Measurements from ENCODE around the gene EEFSEC. TPM values are rescaled to one million over a fixed set of nuclear protein-coding genes. Genes with fewer than 3 reads are reported as not detected.

EEFSEC gene
- total and polyA plus RNA-seq, 7 experiments from 2014 or later, result 17.3 to 31.4 (median 18.3) TPM

DNA sequence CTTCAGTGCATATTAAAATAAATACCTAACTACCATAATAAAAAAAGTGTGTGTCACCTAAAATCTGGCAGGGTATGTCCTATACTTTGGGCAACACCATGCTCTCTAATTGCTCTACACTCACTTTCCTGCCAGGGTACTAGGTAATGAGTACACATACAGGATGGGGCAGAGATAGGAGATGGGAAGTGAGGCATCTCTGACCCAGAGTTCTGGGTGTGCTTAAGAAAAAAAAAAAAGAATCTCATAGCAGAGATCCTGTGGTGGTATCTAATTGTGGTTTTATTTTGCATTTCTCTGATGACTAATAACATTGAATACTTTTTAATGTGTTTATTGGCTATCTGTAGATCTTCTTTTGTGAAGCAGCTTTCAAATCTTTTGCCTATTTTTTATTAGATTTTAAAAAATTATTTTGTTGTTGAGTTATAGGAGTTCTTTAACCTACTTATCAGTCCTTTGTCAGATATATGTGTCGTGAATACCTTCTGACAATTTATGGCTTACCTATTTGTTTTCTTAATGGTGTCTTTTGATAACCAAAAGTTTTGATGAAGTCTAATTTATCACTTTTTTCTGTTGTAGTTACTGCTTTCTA lies 48.0 kb downstream of the EEFSEC start:
- Histone ChIP-seq H3K27me3 (ENCODE audit: control insufficient read depth in 2 of 2, insufficient read depth in 2 of 2, low read length in 2 of 2) (no peaks in the 10 kb centered on the region), H3K36me3 (ENCODE audit: control insufficient read depth in 2 of 3, insufficient read depth in 3 of 3, low read length in 3 of 3) (no peaks in the 10 kb centered on the region), H3K9me3 (ENCODE audit: control insufficient read depth in 2 of 3, low read length in 3 of 3) (no peaks in the 10 kb centered on the region), H3K27ac (ENCODE audit: low read depth, low read length) (no peak overlapping the region), H3K4me3 (ENCODE audit: low read length) (no peak overlapping the region), H3K4me1 (ENCODE audit: control insufficient read depth in 2 of 2, insufficient read depth in 2 of 2, low read length in 2 of 2) (no peaks in the 10 kb centered on the region)
- H3K4me1 Mint-ChIP-seq, result peaks cover 5 to 39% (median 20%) of the 10 kb centered on the region in 7 donors
- no peak overlapping the region for H3K4me3 Mint-ChIP-seq
- no peak for ATAC-seq
- no peak for DNase-seq
- H3K27ac Mint-ChIP-seq, result no peak overlapping the region
- ChIA-PET POLR2A (interaction anchor here (0.7 kb wide), 1 partner anchor 516 kb away, joined by 7 read pairs; no protein-coding TSS in a partner anchor), CTCF (no interaction called here)
- no peaks in the 10 kb centered on the region for H3K27me3 Mint-ChIP-seq
- intact Hi-C loops (cut with micrococcal nuclease), result no loop called here
- peaks cover 3 to 50% (median 12%) of the 10 kb centered on the region in 5 donors for H3K36me3 Mint-ChIP-seq
- H3K9me3 Mint-ChIP-seq, result no peaks in the 10 kb centered on the region

DNA sequence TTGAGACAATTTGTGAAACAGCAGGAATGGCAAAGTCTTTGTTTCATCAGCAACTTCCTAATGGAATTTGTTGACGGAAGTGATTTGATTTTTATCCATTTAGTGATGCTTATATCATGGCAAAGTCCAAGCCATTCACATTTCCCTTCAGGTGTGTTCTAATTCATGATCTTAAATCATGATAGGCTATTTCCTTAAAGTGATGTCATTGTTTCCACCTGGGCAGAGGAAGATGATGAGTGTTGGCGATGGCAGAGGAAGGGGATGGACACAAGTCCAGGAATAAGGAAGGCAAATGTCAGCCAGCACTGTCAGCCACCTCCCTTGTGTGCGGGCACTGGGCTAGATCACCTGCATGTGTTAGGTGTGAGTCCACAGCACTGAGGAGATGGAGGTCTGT lies 49.9 kb downstream of the EEFSEC start:
- Mint-ChIP-seq H3K4me3 (no peak overlapping the region), H3K27ac (no peak overlapping the region), H3K9me3 (no peaks in the 10 kb centered on the region), H3K36me3 (peaks cover 3 to 47% (median 16%) of the 10 kb centered on the region in 5 donors), H3K27me3 (no peaks in the 10 kb centered on the region), H3K4me1 (peaks cover 4 to 36% (median 23%) of the 10 kb centered on the region in 7 donors)
- H3K9me3 ChIP-seq (ENCODE audit: control insufficient read depth in 2 of 3, low read length in 3 of 3), result no peaks in the 10 kb centered on the region
- intact Hi-C loops (cut with micrococcal nuclease), result no loop called here
- ChIA-PET CTCF (no interaction called here), POLR2A (no interaction called here)
- H3K36me3 ChIP-seq (ENCODE audit: control insufficient read depth in 2 of 3, insufficient read depth in 3 of 3, low read length in 3 of 3), result no peaks in the 10 kb centered on the region
- DNase-seq, result no peak
- ATAC-seq, result no peak
- H3K4me1 ChIP-seq (ENCODE audit: control insufficient read depth in 2 of 2, insufficient read depth in 2 of 2, low read length in 2 of 2), result no peaks in the 10 kb centered on the region
- no peak overlapping the region for H3K27ac ChIP-seq (ENCODE audit: low read depth, low read length)
- H3K27me3 ChIP-seq (ENCODE audit: control insufficient read depth in 2 of 2, insufficient read depth in 2 of 2, low read length in 2 of 2), result no peaks in the 10 kb centered on the region
- H3K4me3 ChIP-seq (ENCODE audit: low read length), result no peak overlapping the region

DNA sequence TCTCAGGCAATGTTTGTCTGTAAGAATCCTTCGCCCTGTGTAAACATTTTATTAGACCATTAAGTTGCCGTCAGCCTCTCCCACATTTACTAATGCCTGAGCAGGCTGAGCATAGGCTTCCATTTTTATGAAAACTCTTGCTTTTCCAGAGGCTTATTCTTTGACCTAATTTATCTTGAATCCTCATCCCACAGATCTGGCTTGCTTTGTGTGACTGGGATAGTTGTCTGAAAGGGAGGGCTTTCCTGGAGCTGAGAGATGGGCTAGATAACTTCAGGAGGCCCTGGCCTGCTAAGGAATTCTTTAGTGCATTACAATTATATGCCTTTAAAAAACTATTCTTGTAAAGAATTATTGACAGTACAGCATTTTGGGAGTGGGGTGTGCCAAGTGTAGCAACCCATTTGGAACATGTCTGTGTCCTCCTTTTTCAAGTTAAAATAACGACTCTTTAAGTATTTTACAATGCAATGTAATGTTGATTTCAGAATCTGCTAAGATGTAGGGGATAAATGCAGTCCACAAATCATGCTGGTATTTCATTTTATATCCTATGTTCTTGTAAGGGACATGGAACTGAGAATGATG lies 52.4 kb downstream of the EEFSEC start:
- intact Hi-C loops (cut with micrococcal nuclease), result no loop called here
- no peaks in the 10 kb centered on the region for H3K9me3 ChIP-seq (ENCODE audit: control insufficient read depth in 2 of 3, low read length in 3 of 3)
- Mint-ChIP-seq H3K9me3 (no peaks in the 10 kb centered on the region), H3K36me3 (peaks cover under 1 to 42% (median 14%) of the 10 kb centered on the region in 5 donors), H3K27me3 (no peaks in the 10 kb centered on the region), H3K4me1 (peaks cover 0 to 40% (median 36%) of the 10 kb centered on the region in 7 donors), H3K27ac (peak overlapping the region in 1 of 9 donors; percentile 7), H3K4me3 (no peak overlapping the region)
- no peak overlapping the region for H3K27ac ChIP-seq (ENCODE audit: low read depth, low read length)
- no peak for ATAC-seq
- no peak overlapping the region for H3K4me3 ChIP-seq (ENCODE audit: low read length)
- no peak for DNase-seq
- no peaks in the 10 kb centered on the region for H3K36me3 ChIP-seq (ENCODE audit: control insufficient read depth in 2 of 3, insufficient read depth in 3 of 3, low read length in 3 of 3)
- no peaks in the 10 kb centered on the region for H3K4me1 ChIP-seq (ENCODE audit: control insufficient read depth in 2 of 2, insufficient read depth in 2 of 2, low read length in 2 of 2)
- ChIA-PET POLR2A (no interaction called here), CTCF (interaction anchor here (0.5 kb wide), 1 partner anchor 117 kb away, joined by 3 read pairs; no protein-coding TSS in a partner anchor)
- no peaks in the 10 kb centered on the region for H3K27me3 ChIP-seq (ENCODE audit: control insufficient read depth in 2 of 2, insufficient read depth in 2 of 2, low read length in 2 of 2)

DNA sequence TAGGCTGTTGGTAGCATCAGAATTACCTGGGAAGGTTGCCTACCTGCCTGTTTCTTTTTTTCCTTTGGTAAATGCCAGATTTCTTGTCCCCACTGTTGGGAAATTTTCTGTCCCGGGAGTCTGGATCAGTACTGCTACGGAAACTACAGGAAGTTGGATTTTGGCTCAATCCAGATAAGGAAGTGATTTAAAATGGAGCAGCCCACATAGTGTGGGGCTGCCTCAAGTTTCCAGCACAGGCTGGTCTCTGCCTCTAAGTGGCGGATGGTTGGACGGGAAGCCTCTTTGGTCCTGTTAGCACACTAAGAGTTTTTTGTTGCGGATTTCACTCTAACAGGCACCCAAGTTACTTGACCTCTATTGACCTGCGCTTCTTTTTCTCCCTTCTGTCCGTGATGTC lies 54.7 kb downstream of the EEFSEC start:
- no peak for DNase-seq
- H3K27ac Mint-ChIP-seq, result no peak overlapping the region
- no peaks in the 10 kb centered on the region for H3K4me1 ChIP-seq (ENCODE audit: control insufficient read depth in 2 of 2, insufficient read depth in 2 of 2, low read length in 2 of 2)
- H3K36me3 Mint-ChIP-seq, result peaks cover 0 to 32% (median 13%) of the 10 kb centered on the region in 5 donors
- no peaks in the 10 kb centered on the region for H3K36me3 ChIP-seq (ENCODE audit: control insufficient read depth in 2 of 3, insufficient read depth in 3 of 3, low read length in 3 of 3)
- no peak overlapping the region for H3K4me3 Mint-ChIP-seq
- intact Hi-C loops (cut with micrococcal nuclease), result no loop called here
- POLR2A ChIA-PET, result no interaction called here
- no peak overlapping the region for H3K27ac ChIP-seq (ENCODE audit: low read depth, low read length)
- no peaks in the 10 kb centered on the region for H3K9me3 ChIP-seq (ENCODE audit: control insufficient read depth in 2 of 3, low read length in 3 of 3)
- H3K4me3 ChIP-seq (ENCODE audit: low read length), result no peak overlapping the region
- no peak for ATAC-seq
- peaks cover 0 to 40% (median 36%) of the 10 kb centered on the region in 7 donors for H3K4me1 Mint-ChIP-seq
- no peaks in the 10 kb centered on the region for H3K27me3 ChIP-seq (ENCODE audit: control insufficient read depth in 2 of 2, insufficient read depth in 2 of 2, low read length in 2 of 2)
- CTCF ChIA-PET, result no interaction called here
- H3K27me3 Mint-ChIP-seq, result no peaks in the 10 kb centered on the region
- no peaks in the 10 kb centered on the region for H3K9me3 Mint-ChIP-seq

DNA sequence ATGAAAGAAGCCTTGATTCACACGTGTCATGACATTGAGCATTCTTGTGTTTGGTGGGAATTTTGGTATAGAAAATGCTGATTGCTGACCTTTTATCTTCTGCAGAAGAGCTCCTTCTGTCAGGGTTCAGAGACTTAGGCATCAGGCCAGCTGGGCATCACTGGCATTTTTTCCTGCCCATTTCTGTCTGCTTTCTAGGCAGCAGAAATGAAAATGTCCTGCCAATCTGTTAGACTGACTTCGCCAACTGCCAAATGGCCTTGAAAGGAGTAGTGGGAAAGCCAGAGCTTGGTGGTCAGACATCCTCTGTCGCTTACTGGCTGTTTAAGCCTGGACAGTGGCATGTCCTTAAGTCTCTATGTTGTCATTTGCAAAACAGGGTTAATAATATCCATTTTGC lies 57.4 kb downstream of the EEFSEC start:
- ATAC-seq (no peak), DNase-seq (no peak)
- Histone ChIP-seq H3K27me3 (ENCODE audit: control insufficient read depth in 2 of 2, insufficient read depth in 2 of 2, low read length in 2 of 2) (no peaks in the 10 kb centered on the region), H3K27ac (ENCODE audit: low read depth, low read length) (no peak overlapping the region), H3K9me3 (ENCODE audit: control insufficient read depth in 2 of 3, low read length in 3 of 3) (no peaks in the 10 kb centered on the region), H3K4me1 (ENCODE audit: control insufficient read depth in 2 of 2, insufficient read depth in 2 of 2, low read length in 2 of 2) (no peaks in the 10 kb centered on the region), H3K36me3 (ENCODE audit: control insufficient read depth in 2 of 3, insufficient read depth in 3 of 3, low read length in 3 of 3) (no peaks in the 10 kb centered on the region), H3K4me3 (ENCODE audit: low read length) (no peak overlapping the region)
- intact Hi-C loops (cut with micrococcal nuclease), result no loop called here
- H3K9me3 Mint-ChIP-seq, result peaks cover 0 to 2% (median 0%) of the 10 kb centered on the region in 11 donors
- no peak overlapping the region for H3K27ac Mint-ChIP-seq
- peaks cover 0 to 23% (median 9%) of the 10 kb centered on the region in 5 donors for H3K36me3 Mint-ChIP-seq
- H3K4me3 Mint-ChIP-seq, result no peak overlapping the region
- peaks cover 0 to 40% (median 33%) of the 10 kb centered on the region in 7 donors for H3K4me1 Mint-ChIP-seq
- CTCF ChIA-PET, result interaction anchor here (0.7 kb wide), 1 partner anchor 93 kb away, joined by 3 read pairs; no protein-coding TSS in a partner anchor
- POLR2A ChIA-PET, result no interaction called here
- H3K27me3 Mint-ChIP-seq, result no peaks in the 10 kb centered on the region

DNA sequence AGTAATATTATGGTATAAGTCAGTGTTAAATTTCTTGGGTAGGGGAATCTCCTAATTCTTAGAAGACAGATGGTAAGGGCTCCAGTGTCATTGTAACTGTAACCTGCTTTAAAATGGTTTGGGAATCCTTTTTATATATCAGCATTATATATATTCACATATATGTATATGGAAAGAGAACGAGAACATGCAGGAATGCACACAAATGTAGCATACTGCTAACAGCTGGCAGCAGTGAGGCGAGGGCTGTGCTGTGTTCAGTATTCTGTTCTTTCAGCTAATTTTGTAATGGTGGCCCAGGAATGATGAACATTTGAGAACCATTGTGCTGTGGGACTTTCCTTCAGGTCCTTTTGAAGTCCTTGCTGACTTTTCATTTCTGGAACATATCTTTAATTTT lies 60.8 kb downstream of the EEFSEC start:
- H3K27me3 ChIP-seq (ENCODE audit: control insufficient read depth in 2 of 2, insufficient read depth in 2 of 2, low read length in 2 of 2), result no peaks in the 10 kb centered on the region

DNA sequence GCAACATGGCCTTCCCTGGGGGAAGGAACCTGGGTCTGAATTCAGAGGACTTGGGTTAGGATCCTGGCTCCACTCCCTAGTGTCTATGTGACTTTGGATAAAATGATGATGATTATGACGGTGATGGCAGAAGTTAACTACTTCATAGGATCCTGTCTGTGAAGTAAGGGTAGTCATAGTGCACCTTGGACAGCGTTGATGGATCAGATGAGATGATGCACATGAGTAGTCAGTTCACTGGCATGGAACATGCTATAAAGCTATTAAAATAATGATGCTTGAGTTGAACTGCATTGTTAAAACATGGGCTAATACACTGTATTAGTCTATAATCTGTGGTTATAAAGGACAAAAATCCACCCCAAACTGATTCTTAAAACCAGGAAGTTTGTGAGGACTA lies 62.0 kb downstream of the EEFSEC start:
- DNase-seq (no peak), ATAC-seq (no peak)
- Mint-ChIP-seq H3K27me3 (no peaks in the 10 kb centered on the region), H3K27ac (no peak overlapping the region), H3K4me3 (no peak overlapping the region), H3K36me3 (peaks cover 0 to 34% (median 17%) of the 10 kb centered on the region in 5 donors), H3K4me1 (peaks cover 4 to 16% (median 13%) of the 10 kb centered on the region in 7 donors), H3K9me3 (peaks cover 0 to 6% (median 0%) of the 10 kb centered on the region in 11 donors)
- intact Hi-C loops (cut with micrococcal nuclease), result no loop called here
- no peaks in the 10 kb centered on the region for H3K27me3 ChIP-seq (ENCODE audit: control insufficient read depth in 2 of 2, insufficient read depth in 2 of 2, low read length in 2 of 2)
- no peak overlapping the region for H3K27ac ChIP-seq (ENCODE audit: low read depth, low read length)
- H3K36me3 ChIP-seq (ENCODE audit: control insufficient read depth in 2 of 3, insufficient read depth in 3 of 3, low read length in 3 of 3), result no peaks in the 10 kb centered on the region
- H3K4me1 ChIP-seq (ENCODE audit: control insufficient read depth in 2 of 2, insufficient read depth in 2 of 2, low read length in 2 of 2), result no peaks in the 10 kb centered on the region
- ChIA-PET POLR2A (interaction anchor here (0.6 kb wide), 1 partner anchor 13 kb away, joined by 3 read pairs; no protein-coding TSS in a partner anchor), CTCF (no interaction called here)
- H3K4me3 ChIP-seq (ENCODE audit: low read length), result no peak overlapping the region
- no peaks in the 10 kb centered on the region for H3K9me3 ChIP-seq (ENCODE audit: control insufficient read depth in 2 of 3, low read length in 3 of 3)

More for the DNA sequence above, 60.8 kb downstream of the EEFSEC start:
- CTCF ChIA-PET, result no interaction called here
- Histone ChIP-seq H3K36me3 (ENCODE audit: control insufficient read depth in 2 of 3, insufficient read depth in 3 of 3, low read length in 3 of 3) (no peaks in the 10 kb centered on the region), H3K9me3 (ENCODE audit: control insufficient read depth in 2 of 3, low read length in 3 of 3) (no peaks in the 10 kb centered on the region), H3K4me3 (ENCODE audit: low read length) (no peak overlapping the region), H3K27ac (ENCODE audit: low read depth, low read length) (no peak overlapping the region), H3K4me1 (ENCODE audit: control insufficient read depth in 2 of 2, insufficient read depth in 2 of 2, low read length in 2 of 2) (no peaks in the 10 kb centered on the region)
- peaks cover 5 to 28% (median 19%) of the 10 kb centered on the region in 7 donors for H3K4me1 Mint-ChIP-seq
- peaks cover 0 to 21% (median 12%) of the 10 kb centered on the region in 5 donors for H3K36me3 Mint-ChIP-seq
- ATAC-seq (no peak), DNase-seq (no peak)
- no peak overlapping the region for H3K27ac Mint-ChIP-seq
- H3K4me3 Mint-ChIP-seq, result no peak overlapping the region
- H3K27me3 Mint-ChIP-seq, result no peaks in the 10 kb centered on the region
- intact Hi-C loops (cut with micrococcal nuclease), result no loop called here
- H3K9me3 Mint-ChIP-seq, result peaks cover 0 to 2% (median 0%) of the 10 kb centered on the region in 11 donors
- POLR2A ChIA-PET, result no interaction called here
